Heart right ventricle (tissue), 16 donors: ENCODE results near the gene TUBA4A. TPM values are rescaled to one million over a fixed set of nuclear protein-coding genes. Genes with fewer than 3 reads are reported as not detected.

Experiments used
- ATAC-seq, 8 donors: fragments of 200-7000 bp; cut with Tn5 transposase; one replicate each; pipeline ENCODE4 v1.9.1; 2020; ENCODE audit warnings: mild to moderate bottlenecking in 8 of 8, moderate library complexity in 8 of 8, moderate number of reproducible peaks in 1 of 8
- DNase-seq, 2 donors: peaks; one replicate each; pipeline ENCODE4 v3.0.0-alpha.2; 2020
- H3K27ac ChIP-seq, 10 donors: fragments of 200-600 bp; sonication (generic) in 2 of 10; one replicate each; pipeline versions ENCODE4 v1.5.0 to v1.8.0; 2020 to 2022; ENCODE audit warnings: mild to moderate bottlenecking in 3 of 10
- H3K27me3 ChIP-seq, 7 donors: fragments of 200-600 bp; one replicate each; pipeline ENCODE4 v1.8.0; 2021 to 2022; ENCODE audit warnings: mild to moderate bottlenecking in 2 of 7
- H3K36me3 ChIP-seq, 9 donors: fragments of 200-600 bp; sonication (generic) in 1 of 9; one replicate each; pipeline versions ENCODE4 v1.5.0 to v1.8.0; 2020 to 2022; ENCODE audit warnings: mild to moderate bottlenecking in 2 of 9
- H3K4me1 ChIP-seq, 9 donors: fragments of 200-600 bp; sonication (generic) in 1 of 9; one replicate each; pipeline versions ENCODE4 v1.5.0 to v1.8.0; 2020 to 2022; ENCODE audit warnings: mild to moderate bottlenecking in 4 of 9
- H3K4me3 ChIP-seq, 10 donors: fragments of 200-600 bp; sonication (generic) in 2 of 10; one replicate each; pipeline versions ENCODE4 v1.5.0 to v1.8.0; 2020 to 2022; ENCODE audit warnings: mild to moderate bottlenecking in 7 of 10, moderate library complexity in 2 of 10
- H3K9me3 ChIP-seq, 11 donors: fragments of 200-600 bp in 10 of 11; sonication (generic) in 2 of 11; one replicate each; pipeline versions ENCODE4 v1.5.0 to v1.8.0; 2013 to 2022; ENCODE audit warnings: mild to moderate bottlenecking in 2 of 11, control low read depth in 1 of 11, moderate library complexity in 1 of 11
- WGBS, 2 donors: extraction: QIAGEN DNeasy Blood & Tissue Kit; methylation state at CpG; one replicate each; pipeline ENCODE4 v1.1.7; 2013; ENCODE audit warnings: inconsistent platforms in 1 of 2; 5-methylcytosine and 5-hydroxymethylcytosine counted together
- intact Hi-C, 10 donors: fragments of 100-400 bp; cut with DNase I; formaldehyde crosslinking; loops; one replicate each; pipeline versions ENCODE4 v1.11.1 to v1.14.2; 2022
- long read RNA-seq, 3 donors: library from polyadenylated mRNA; unstranded; transcript quantifications; one replicate each; pipeline ENCODE4 v2.0.0, GENCODE V29; 2020 to 2021
- polyA plus RNA-seq, 2 donors: library from polyadenylated mRNA; stranded (reverse); fragments of 200-250 nt; gene quantifications; one replicate each; pipeline ENCODE4 v1.2.3, GENCODE V29; 2013
- total RNA-seq, 10 donors: library from RNA; stranded (reverse); fragmentation: NEBNext Ultra II Directional in 3 of 10; extraction: Animal tissue kit (Norgen Biotek cat#: 25700) in 3 of 10; gene quantifications; one replicate each; pipeline versions ENCODE4 v1.2.1 to v1.2.4, GENCODE V29; 2021 to 2023
- TF ChIP-seq, protein P1 (sequence below), 9 donors: fragments of 200-600 bp; sonication (generic) in 2 of 9; IDR thresholded peaks; one replicate each; pipeline versions ENCODE4 v1.5.0 to v1.8.0; 2021 to 2022; ENCODE audit warnings: antibody characterized with exemption in 9 of 9, mild to moderate bottlenecking in 5 of 9, moderate library complexity in 1 of 9
- donor health status: Arrhythmogenic right ventricular cardiomyopathy.
- donor health status: ischemic (EF 13 %, LVEDD 7.1; RV severe dilation, severe dysfunction).
- donor health status: healthy with polysubstance abuse.
- donor health status: DM: no; HTN: yes; CAD: no.
- donor health status: DM: no; HTN: no; CAD: no.
- donor health status: ischemic (EF 25% LVEDD 6.9; RV normal size, moderate dysfunction).
- donor health status: ischemic (EF 25% LVEDD 5.7; RV mildly dilated, moderate dysfunction).
- donor health status: healthy.
- donor health status: DM: yes; HTN: yes; CAD: no.
- donor health status: Ischemic cardiomyopathy.
- donor health status: ischemic (EF 35%, LVEDD 5.7; RV mildly dilated, moderate dysfunction).
- donor health status: nonischemic (EF 11% LVEDD 7.7; RV severe dilation, severe dysfunction).
- donor health status: DM: yes; HTN: yes; CAD: no.
- donor health status: PGD.
- donor health status: ischemic (EF 29% LVEDD 5.4; RV normal size, mild dysfunction).
- donor health status: nonischemic (EF 23%, LVEDD 6.1; RV moderate dilation, normal function).

TUBA4A gene
- total RNA-seq (100 to 1,000 TPM in 7 of 10 donors, 10 to 100 TPM in 3; 76.0 to 245 (median 145) TPM), polyA plus RNA-seq (100 to 1,000 TPM in 1 of 2 donors, 10 to 100 TPM in 1; 61.0 to 341 TPM)
- long read RNA-seq, donor 1, transcript TUBA4A-201 (4 exons, 2,162 nt): major isoform, 25 of 67 reads
- long read RNA-seq, donor 1, partial matches to known transcripts: 7 of 67 reads
- long read RNA-seq, donor 1, other reads (novel, unspliced or antisense): 31 of 67 reads
- long read RNA-seq, donor 2, transcript TUBA4A-201 (4 exons, 2,162 nt): major isoform, 39 of 102 reads
- long read RNA-seq, donor 2, partial matches to known transcripts: 14 of 102 reads
- long read RNA-seq, donor 2, other reads (novel, unspliced or antisense): 44 of 102 reads
- long read RNA-seq, donor 3, transcript TUBA4A-201 (4 exons, 2,162 nt): major isoform, 24 of 74 reads
- long read RNA-seq, donor 3, transcript TUBA4A-202 (4 exons, 2,499 nt): minor isoform, 11 of 74 reads
- long read RNA-seq, donor 3, partial matches to known transcripts: 37 of 74 reads
- long read RNA-seq, donor 3, other reads (novel, unspliced or antisense): 2 of 74 reads

DNA sequence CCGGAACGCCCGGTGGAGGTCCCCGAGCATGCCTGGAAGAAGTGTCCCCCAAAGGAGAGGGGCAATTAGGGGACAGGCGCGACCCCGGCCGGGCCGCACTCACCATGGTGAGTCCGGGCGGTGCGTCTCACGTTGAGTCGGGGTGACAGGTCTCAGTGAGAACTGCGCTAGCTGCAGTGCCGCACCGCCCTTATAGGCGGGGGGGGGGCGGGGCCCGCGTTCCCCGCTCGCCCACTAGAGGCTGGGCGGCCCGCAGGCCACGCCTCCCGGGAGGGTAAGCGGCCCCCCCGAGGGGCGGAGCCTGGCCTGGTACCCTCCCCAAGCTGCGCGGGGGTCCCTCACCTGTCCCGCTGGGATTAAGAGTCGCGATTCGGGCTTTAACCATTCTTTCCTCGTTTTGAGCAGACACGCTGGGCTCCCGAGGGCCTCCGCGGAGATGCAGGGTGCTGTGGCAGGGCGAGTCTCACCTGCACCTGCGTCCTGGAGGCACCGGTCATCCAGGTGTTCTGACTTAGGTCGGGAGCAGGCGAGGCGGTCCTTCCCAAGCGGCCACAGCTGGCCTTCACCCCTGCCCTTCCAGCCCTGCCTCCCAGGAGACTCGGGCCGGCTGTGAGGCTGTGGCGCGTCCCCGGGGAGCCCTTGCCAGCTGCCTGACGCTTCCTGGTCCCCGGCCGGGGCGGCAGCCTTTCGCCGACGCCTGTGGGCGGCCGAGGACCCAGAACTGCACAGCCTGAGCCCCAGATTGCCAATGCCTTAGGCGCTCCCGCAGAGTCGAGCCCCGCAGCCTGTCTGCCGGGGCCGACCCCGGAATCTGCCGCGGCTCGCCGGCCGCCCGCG lies at the start of gene TUBA4A:
TUBA4A (minus strand) TSS at position 166 of the 837 bp plus-strand sequence; CDS start at position 106, 60 bp downstream.
- DNase-seq: peak; percentile 83 to 86
- WGBS, 2 donors: 0 to 1% methylated on average over 72 to 76 of the region's 76 CpGs
- intact Hi-C loops: loop anchor here in 2 of 10 donors (2.0 kb wide), 2 partner anchors 25 to 41 kb away; partner anchors contain the start of gene DNAJB2 (in 2 of the 2)
- peak within 1 kb of the TSS; percentile 54 to 95 (median 76) for H3K4me3 ChIP-seq
- H3K36me3 ChIP-seq: peaks cover 0 to 21% (median 7%) of the 10 kb centered on the region in 9 donors
- H3K27ac ChIP-seq: peak within 1 kb of the TSS in 9 of 10 donors; percentile 6 to 99 (median 84)
- ATAC-seq: peak; percentile 90 to 95 (median 94)
- no peaks in the 10 kb centered on the region for H3K9me3 ChIP-seq
- H3K4me1 ChIP-seq: peaks cover 25 to 58% (median 48%) of the 10 kb centered on the region in 9 donors
- H3K27me3 ChIP-seq: peaks cover 0 to 35% (median 5%) of the 10 kb centered on the region in 7 donors
- TF ChIP-seq, protein P1, sequence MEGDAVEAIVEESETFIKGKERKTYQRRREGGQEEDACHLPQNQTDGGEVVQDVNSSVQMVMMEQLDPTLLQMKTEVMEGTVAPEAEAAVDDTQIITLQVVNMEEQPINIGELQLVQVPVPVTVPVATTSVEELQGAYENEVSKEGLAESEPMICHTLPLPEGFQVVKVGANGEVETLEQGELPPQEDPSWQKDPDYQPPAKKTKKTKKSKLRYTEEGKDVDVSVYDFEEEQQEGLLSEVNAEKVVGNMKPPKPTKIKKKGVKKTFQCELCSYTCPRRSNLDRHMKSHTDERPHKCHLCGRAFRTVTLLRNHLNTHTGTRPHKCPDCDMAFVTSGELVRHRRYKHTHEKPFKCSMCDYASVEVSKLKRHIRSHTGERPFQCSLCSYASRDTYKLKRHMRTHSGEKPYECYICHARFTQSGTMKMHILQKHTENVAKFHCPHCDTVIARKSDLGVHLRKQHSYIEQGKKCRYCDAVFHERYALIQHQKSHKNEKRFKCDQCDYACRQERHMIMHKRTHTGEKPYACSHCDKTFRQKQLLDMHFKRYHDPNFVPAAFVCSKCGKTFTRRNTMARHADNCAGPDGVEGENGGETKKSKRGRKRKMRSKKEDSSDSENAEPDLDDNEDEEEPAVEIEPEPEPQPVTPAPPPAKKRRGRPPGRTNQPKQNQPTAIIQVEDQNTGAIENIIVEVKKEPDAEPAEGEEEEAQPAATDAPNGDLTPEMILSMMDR (IDR thresholded peaks at IDR 0.05): peak in 2 of 9 donors; percentile 12 to 25

GRCh38 chr2:219302412-219302968 lies 48.8 kb upstream of the TUBA4A start:
- WGBS, 2 donors: 76 to 78% methylated on average over 11 of the region's 11 CpGs
- H3K9me3 ChIP-seq: no peaks in the 10 kb centered on the region
- H3K27ac ChIP-seq: no peak overlapping the region
- ATAC-seq (no peak), DNase-seq (no peak)
- peaks cover 0 to 70% (median 55%) of the 10 kb centered on the region in 7 donors for H3K27me3 ChIP-seq
- peaks cover 0 to 8% (median 4%) of the 10 kb centered on the region in 9 donors for H3K4me1 ChIP-seq
- no peaks in the 10 kb centered on the region for H3K36me3 ChIP-seq
- TF ChIP-seq, protein P1 (IDR thresholded peaks at IDR 0.05): no peak
- intact Hi-C loops: loop anchor here in 1 of 10 donors (10.0 kb wide), 1 partner anchor 248 kb away; no protein-coding TSS in a partner anchor
- H3K4me3 ChIP-seq: no peak overlapping the region

DNA sequence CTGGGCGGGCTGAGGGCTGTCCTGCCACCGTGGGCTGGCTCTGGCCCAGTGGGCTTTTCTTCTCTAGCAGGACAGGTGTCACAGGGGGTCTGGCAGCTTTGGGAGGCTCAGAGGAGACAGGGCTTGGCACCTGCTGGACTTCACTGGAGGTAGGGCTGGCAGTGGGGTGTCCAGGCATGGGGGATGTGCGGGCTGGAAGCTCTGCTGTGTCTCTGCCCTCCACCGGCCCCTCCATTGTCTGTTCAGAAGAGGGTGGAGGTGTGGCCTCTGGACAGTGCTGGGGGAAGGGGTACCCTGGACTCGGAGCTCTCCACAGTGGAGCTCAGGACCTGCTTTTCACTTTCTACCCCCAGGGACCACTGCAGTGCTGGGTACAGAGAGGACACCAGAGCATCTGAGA lies 46.3 kb upstream of the TUBA4A start:
- no peak overlapping the region for H3K27ac ChIP-seq
- H3K9me3 ChIP-seq: no peaks in the 10 kb centered on the region
- ATAC-seq (no peak), DNase-seq (no peak)
- H3K4me1 ChIP-seq: peaks cover 0 to 11% (median 8%) of the 10 kb centered on the region in 9 donors
- H3K4me3 ChIP-seq: no peak overlapping the region
- peaks cover 0 to 53% (median 33%) of the 10 kb centered on the region in 7 donors for H3K27me3 ChIP-seq
- TF ChIP-seq, protein P1 (IDR thresholded peaks at IDR 0.05): no peak
- 57 to 68% methylated on average over 5 of the region's 5 CpGs for WGBS, 2 donors
- intact Hi-C loops: loop anchor here in 1 of 10 donors (10.0 kb wide), 1 partner anchor 245 kb away; no protein-coding TSS in a partner anchor
- H3K36me3 ChIP-seq: no peaks in the 10 kb centered on the region
